Upper lobe of left lung (tissue), 4 donors: ENCODE results near the gene IGFBP6.

Experiments
- CTCF ChIP-seq, 6 experiments: fragments of 450-650 bp in 4 of 6; fragments of 200-600 bp in 2 of 6; sonication (generic) in 2 of 6; IDR thresholded peaks; one replicate each; pipeline ENCODE4 v1.5.1; 2016 to 2019; ENCODE audit warnings: antibody characterized with exemption in 6 of 6
- POLR2A ChIP-seq, 4 donors: fragments of 450-650 bp; IDR thresholded peaks; one replicate each; pipeline ENCODE4 v1.5.1; 2016 to 2017; ENCODE audit warnings: antibody characterized with exemption in 4 of 4, mild to moderate bottlenecking in 2 of 4
- POLR2AphosphoS5 ChIP-seq, 2 donors: sonication (generic); formaldehyde crosslinking; IDR thresholded peaks; one replicate each; pipeline ENCODE4 v1.5.1; 2017; ENCODE audit warnings: antibody characterized with exemption in 2 of 2

DNA sequence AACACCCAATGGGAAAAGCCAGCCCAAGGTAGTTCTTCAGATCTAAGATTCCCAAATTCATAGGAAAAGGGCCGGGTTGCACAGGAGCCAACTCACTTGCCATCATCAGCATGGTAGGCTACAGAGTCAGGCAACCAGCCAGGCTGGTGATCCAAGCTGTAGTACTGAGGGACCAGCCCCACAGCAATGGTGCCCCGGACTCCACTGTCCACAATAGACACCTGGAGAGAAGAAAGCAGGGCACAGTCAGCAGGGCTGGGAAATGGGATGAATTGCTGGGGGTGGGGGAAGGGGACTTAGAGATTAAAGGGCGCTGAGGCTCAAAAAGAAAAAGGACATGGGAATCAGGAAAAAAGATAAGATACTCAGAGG is 22.5 kb upstream of the IGFBP6 start:
- TF ChIP-seq CTCF (IDR thresholded peaks at IDR 0.05) (no peak), POLR2A (IDR thresholded peaks at IDR 0.05) (no peak), POLR2AphosphoS5 (IDR thresholded peaks at IDR 0.05) (no peak)
